IgD-negative memory B cell (primary cell): ENCODE data around the gene EPG5. TPM values are rescaled to one million over a fixed set of nuclear protein-coding genes. Genes with fewer than 3 reads are reported as not detected.

ENCODE experiments used
- H3K27ac Mint-ChIP-seq, 3 donors: one replicate each; pipeline ENCODE4 v1.8.0; 2020 to 2022; ENCODE audit warnings: mild to moderate bottlenecking in 3 of 3, mixed read lengths in 3 of 3, moderate library complexity in 1 of 3
- H3K27me3 Mint-ChIP-seq: one replicate; pipeline ENCODE4 v1.8.0; 2021; ENCODE audit warnings: mixed read lengths
- H3K36me3 Mint-ChIP-seq: one replicate; pipeline ENCODE4 v1.8.0; 2020; ENCODE audit warnings: mild to moderate bottlenecking, mixed read lengths
- H3K4me1 Mint-ChIP-seq, 3 donors: one replicate each; pipeline ENCODE4 v1.8.0; 2020 to 2022; ENCODE audit warnings: mixed read lengths in 3 of 3, mild to moderate bottlenecking in 1 of 3
- H3K4me3 Mint-ChIP-seq, 4 donors: one replicate each; pipeline ENCODE4 v1.8.0; 2020 to 2022; ENCODE audit warnings: mild to moderate bottlenecking in 4 of 4, mixed read lengths in 4 of 4, moderate library complexity in 3 of 4
- H3K9me3 Mint-ChIP-seq, 3 donors: one replicate each; pipeline ENCODE4 v1.8.0; 2020 to 2021; ENCODE audit warnings: mixed read lengths in 3 of 3, mild to moderate bottlenecking in 1 of 3
- polyA plus RNA-seq: library from polyadenylated mRNA; unstranded; fragments of 300-500 nt; fragmentation: Illumina TruSeq; gene quantifications from one replicate; pipeline ENCODE4 v1.2.3, GENCODE V29; 2021

EPG5 gene
- polyA plus RNA-seq, 1 donor from 2014 or later: 2.9 TPM

GRCh38 chr18:45879681-45880655, 87.2 kb downstream of the EPG5 start:
- Mint-ChIP-seq H3K27me3 (no peaks in the 10 kb centered on the region), H3K9me3 (no peaks in the 10 kb centered on the region), H3K4me3 (no peak overlapping the region)

GRCh38 chr18:45877403-45877802, 89.7 kb downstream of the EPG5 start:
- Mint-ChIP-seq H3K27me3 (no peaks in the 10 kb centered on the region), H3K9me3 (peaks cover 0 to 8% (median 4%) of the 10 kb centered on the region in 3 donors), H3K36me3 (peaks cover 12% of the 10 kb centered on the region), H3K4me1 (peaks cover 15 to 23% (median 18%) of the 10 kb centered on the region in 3 donors), H3K4me3 (no peak overlapping the region), H3K27ac (no peak overlapping the region)

More at GRCh38 chr18:45879681-45880655, 87.2 kb downstream of the EPG5 start:
- Mint-ChIP-seq H3K36me3 (peaks cover 14% of the 10 kb centered on the region), H3K27ac (peak overlapping the region in 2 of 3 donors; percentile 9 to 73), H3K4me1 (peaks cover 8 to 11% (median 11%) of the 10 kb centered on the region in 3 donors)

GRCh38 chr18:45876161-45876560, 91.0 kb downstream of the EPG5 start:
- H3K4me3 Mint-ChIP-seq: no peak overlapping the region
- peaks cover 0 to 8% (median 4%) of the 10 kb centered on the region in 3 donors for H3K9me3 Mint-ChIP-seq
- H3K27ac Mint-ChIP-seq: no peak overlapping the region
- peaks cover 17% of the 10 kb centered on the region for H3K36me3 Mint-ChIP-seq
- peaks cover 15 to 25% (median 18%) of the 10 kb centered on the region in 3 donors for H3K4me1 Mint-ChIP-seq
- no peaks in the 10 kb centered on the region for H3K27me3 Mint-ChIP-seq

- H3K9me3 Mint-ChIP-seq: peaks cover 0 to 8% (median 4%) of the 10 kb centered on the region in 3 donors
- peaks cover 9 to 20% (median 14%) of the 10 kb centered on the region in 3 donors for H3K4me1 Mint-ChIP-seq
- H3K27ac Mint-ChIP-seq: peak overlapping the region; percentile 42 to 92 (median 81)
- peak overlapping the region in 2 of 4 donors; percentile 68 to 84 for H3K4me3 Mint-ChIP-seq
- no peaks in the 10 kb centered on the region for H3K27me3 Mint-ChIP-seq
- peaks cover 14% of the 10 kb centered on the region for H3K36me3 Mint-ChIP-seq
Observed at GRCh38 chr18:45874491-45875184, 92.5 kb downstream of the EPG5 start.

GRCh38 chr18:45871431-45872084, 95.6 kb downstream of the EPG5 start:
- Mint-ChIP-seq H3K27ac (no peak overlapping the region), H3K9me3 (peaks cover 0 to 8% (median 4%) of the 10 kb centered on the region in 3 donors), H3K4me1 (peaks cover 9 to 20% (median 14%) of the 10 kb centered on the region in 3 donors), H3K27me3 (no peaks in the 10 kb centered on the region), H3K36me3 (peaks cover 12% of the 10 kb centered on the region), H3K4me3 (no peak overlapping the region)

GRCh38 chr18:45870419-45870818, 96.7 kb downstream of the EPG5 start:
- H3K27ac Mint-ChIP-seq: no peak overlapping the region
- peak overlapping the region in 1 of 4 donors; percentile 6 for H3K4me3 Mint-ChIP-seq
- peaks cover 9 to 18% (median 12%) of the 10 kb centered on the region in 3 donors for H3K4me1 Mint-ChIP-seq
- H3K9me3 Mint-ChIP-seq: peaks cover 0 to 8% (median 4%) of the 10 kb centered on the region in 3 donors
- peaks cover 9% of the 10 kb centered on the region for H3K36me3 Mint-ChIP-seq
- H3K27me3 Mint-ChIP-seq: no peaks in the 10 kb centered on the region

- Mint-ChIP-seq H3K4me1 (no peaks in the 10 kb centered on the region), H3K36me3 (peaks cover 14% of the 10 kb centered on the region), H3K9me3 (no peaks in the 10 kb centered on the region)
Observed at GRCh38 chr18:45865466-45865865, 101.7 kb downstream of the EPG5 start.

GRCh38 chr18:45864081-45864480, 103.0 kb downstream of the EPG5 start:
- no peaks in the 10 kb centered on the region for H3K27me3 Mint-ChIP-seq
- H3K9me3 Mint-ChIP-seq: no peaks in the 10 kb centered on the region
- H3K4me3 Mint-ChIP-seq: no peak overlapping the region
- peak overlapping the region in 1 of 3 donors; percentile 22 for H3K27ac Mint-ChIP-seq
- H3K36me3 Mint-ChIP-seq: peaks cover 17% of the 10 kb centered on the region
- no peaks in the 10 kb centered on the region for H3K4me1 Mint-ChIP-seq

More at GRCh38 chr18:45865466-45865865, 101.7 kb downstream of the EPG5 start:
- Mint-ChIP-seq H3K27me3 (no peaks in the 10 kb centered on the region), H3K4me3 (no peak overlapping the region), H3K27ac (peak overlapping the region in 1 of 3 donors; percentile 82)

- Mint-ChIP-seq H3K9me3 (no peaks in the 10 kb centered on the region), H3K36me3 (peaks cover 19% of the 10 kb centered on the region), H3K4me3 (no peak overlapping the region), H3K27me3 (no peaks in the 10 kb centered on the region), H3K27ac (no peak overlapping the region), H3K4me1 (no peaks in the 10 kb centered on the region)
Observed at GRCh38 chr18:45863469-45863868, 103.7 kb downstream of the EPG5 start.

- H3K27me3 Mint-ChIP-seq: no peaks in the 10 kb centered on the region
- H3K36me3 Mint-ChIP-seq: peaks cover 17% of the 10 kb centered on the region
- no peak overlapping the region for H3K4me3 Mint-ChIP-seq
- no peak overlapping the region for H3K27ac Mint-ChIP-seq
- H3K4me1 Mint-ChIP-seq: no peaks in the 10 kb centered on the region
- no peaks in the 10 kb centered on the region for H3K9me3 Mint-ChIP-seq
Observed at GRCh38 chr18:45861926-45862325, 105.2 kb downstream of the EPG5 start.

- Mint-ChIP-seq H3K27ac (no peak overlapping the region), H3K4me3 (no peak overlapping the region), H3K36me3 (peaks cover 20% of the 10 kb centered on the region)
Observed at GRCh38 chr18:45860971-45861370, 106.2 kb downstream of the EPG5 start.

GRCh38 chr18:45860492-45860891, 106.6 kb downstream of the EPG5 start:
- no peaks in the 10 kb centered on the region for H3K4me1 Mint-ChIP-seq
- peaks cover 20% of the 10 kb centered on the region for H3K36me3 Mint-ChIP-seq
- no peaks in the 10 kb centered on the region for H3K9me3 Mint-ChIP-seq
- H3K27ac Mint-ChIP-seq: no peak overlapping the region
- H3K27me3 Mint-ChIP-seq: no peaks in the 10 kb centered on the region
- no peak overlapping the region for H3K4me3 Mint-ChIP-seq

More at GRCh38 chr18:45860971-45861370, 106.2 kb downstream of the EPG5 start:
- no peaks in the 10 kb centered on the region for H3K4me1 Mint-ChIP-seq
- no peaks in the 10 kb centered on the region for H3K27me3 Mint-ChIP-seq
- H3K9me3 Mint-ChIP-seq: no peaks in the 10 kb centered on the region

GRCh38 chr18:45859334-45859733, 107.8 kb downstream of the EPG5 start:
- Mint-ChIP-seq H3K36me3 (peaks cover 17% of the 10 kb centered on the region), H3K4me3 (no peak overlapping the region), H3K27ac (no peak overlapping the region), H3K9me3 (no peaks in the 10 kb centered on the region), H3K27me3 (no peaks in the 10 kb centered on the region), H3K4me1 (no peaks in the 10 kb centered on the region)

GRCh38 chr18:45856531-45856930, 110.6 kb downstream of the EPG5 start:
- H3K27ac Mint-ChIP-seq: peak overlapping the region in 1 of 3 donors; percentile 14
- H3K4me1 Mint-ChIP-seq: no peaks in the 10 kb centered on the region
- peaks cover 10% of the 10 kb centered on the region for H3K36me3 Mint-ChIP-seq
- H3K9me3 Mint-ChIP-seq: no peaks in the 10 kb centered on the region
- H3K4me3 Mint-ChIP-seq: no peak overlapping the region
- H3K27me3 Mint-ChIP-seq: no peaks in the 10 kb centered on the region
